OCI-LY7 (cell line): ENCODE measurements around the gene MAU2.

Source experiments
- CTCF ChIP-seq: fragments of 200-600 bp; sonication (generic); conservative IDR thresholded peaks from 2 replicates; pipeline ENCODE4 v1.5.1; 2014; ENCODE audit warnings: mild to moderate bottlenecking, antibody characterized with exemption, low read length, moderate library complexity, mixed read lengths
- EZH2phosphoT487 ChIP-seq: fragments of 200-600 bp; sonication (generic); IDR thresholded peaks from 2 replicates; pipeline ENCODE4 v1.6.1; 2018; ENCODE audit warnings: low read depth, borderline replicate concordance, mild to moderate bottlenecking, mixed run types, antibody characterized with exemption, low read length, moderate library complexity, mixed read lengths

- TF ChIP-seq CTCF (no peak), EZH2phosphoT487 (no peak)
Measured at GRCh38 chr19:19300613-19301012, 20.0 kb upstream of the MAU2 start.
